Astrocyte of the spinal cord (primary cell): ENCODE results near the gene ZBTB21.

ENCODE experiments used
- DNase-seq: peaks from one replicate; pipeline ENCODE4 v3.0.0; 2011; ENCODE audit warnings: low read depth, low spot score
- H3K4me3 ChIP-seq: 2 replicates; pipeline ENCODE4 v1.5.1; 2011; ENCODE audit warnings: low read depth, mild to moderate bottlenecking, low read length, moderate library complexity
- in situ Hi-C: cut with HindIII; loops from 2 replicates; pipeline ENCODE4 v1.10.0; 2017; ENCODE audit warnings: low sequenced_read_pairs
- TF ChIP-seq, protein P1 (sequence below): IDR thresholded peaks from 2 replicates; pipeline ENCODE4 v1.5.1; 2012; ENCODE audit warnings: low read depth, mild to moderate bottlenecking, low read length, inconsistent platforms

Gene ZBTB21

DNA sequence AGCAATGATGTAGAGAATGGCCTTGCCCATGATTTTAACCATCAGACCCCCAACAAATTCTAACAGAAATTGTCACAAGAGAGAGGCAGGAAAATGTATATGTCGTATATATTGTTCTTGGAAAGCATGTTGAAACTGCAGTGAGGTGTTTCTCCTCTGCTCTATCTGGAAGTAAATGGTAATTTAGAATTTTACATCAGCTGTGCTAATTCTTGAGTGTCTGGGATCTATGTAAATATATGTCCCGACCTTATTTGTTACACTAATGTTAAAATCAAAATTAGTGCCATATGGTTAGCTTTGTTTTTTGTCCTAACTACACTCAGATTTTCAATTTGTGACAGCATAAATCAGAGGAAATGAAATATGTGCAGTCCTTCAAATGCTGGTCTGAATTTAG is 20.5 kb downstream of the ZBTB21 start:
- no peak overlapping the region for H3K4me3 ChIP-seq
- TF ChIP-seq, protein P1, sequence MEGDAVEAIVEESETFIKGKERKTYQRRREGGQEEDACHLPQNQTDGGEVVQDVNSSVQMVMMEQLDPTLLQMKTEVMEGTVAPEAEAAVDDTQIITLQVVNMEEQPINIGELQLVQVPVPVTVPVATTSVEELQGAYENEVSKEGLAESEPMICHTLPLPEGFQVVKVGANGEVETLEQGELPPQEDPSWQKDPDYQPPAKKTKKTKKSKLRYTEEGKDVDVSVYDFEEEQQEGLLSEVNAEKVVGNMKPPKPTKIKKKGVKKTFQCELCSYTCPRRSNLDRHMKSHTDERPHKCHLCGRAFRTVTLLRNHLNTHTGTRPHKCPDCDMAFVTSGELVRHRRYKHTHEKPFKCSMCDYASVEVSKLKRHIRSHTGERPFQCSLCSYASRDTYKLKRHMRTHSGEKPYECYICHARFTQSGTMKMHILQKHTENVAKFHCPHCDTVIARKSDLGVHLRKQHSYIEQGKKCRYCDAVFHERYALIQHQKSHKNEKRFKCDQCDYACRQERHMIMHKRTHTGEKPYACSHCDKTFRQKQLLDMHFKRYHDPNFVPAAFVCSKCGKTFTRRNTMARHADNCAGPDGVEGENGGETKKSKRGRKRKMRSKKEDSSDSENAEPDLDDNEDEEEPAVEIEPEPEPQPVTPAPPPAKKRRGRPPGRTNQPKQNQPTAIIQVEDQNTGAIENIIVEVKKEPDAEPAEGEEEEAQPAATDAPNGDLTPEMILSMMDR, result no peak
- no peak for DNase-seq
- in situ Hi-C loops, result no loop called here

DNA sequence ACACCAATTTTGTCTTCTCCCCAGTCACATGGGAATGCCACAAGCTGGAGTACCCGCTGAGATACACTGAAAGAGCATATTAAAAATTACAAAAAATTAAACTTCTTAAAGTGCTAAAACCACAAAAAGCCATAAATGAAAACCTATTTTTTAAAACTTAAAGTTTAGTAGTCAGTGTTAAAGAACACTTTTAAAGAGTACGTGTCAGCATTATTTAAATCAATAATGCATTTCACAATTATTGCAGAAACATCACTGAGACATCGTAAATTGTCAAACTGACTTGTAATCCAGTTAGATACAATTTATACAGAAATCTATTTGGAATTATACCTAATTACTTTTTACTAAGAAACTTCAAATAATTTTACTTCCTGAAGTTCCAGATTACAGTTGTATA is 22.9 kb downstream of the ZBTB21 start:
- in situ Hi-C loops, result no loop called here
- no peak for DNase-seq
- TF ChIP-seq, protein P1, result no peak
- no peak overlapping the region for H3K4me3 ChIP-seq

DNA sequence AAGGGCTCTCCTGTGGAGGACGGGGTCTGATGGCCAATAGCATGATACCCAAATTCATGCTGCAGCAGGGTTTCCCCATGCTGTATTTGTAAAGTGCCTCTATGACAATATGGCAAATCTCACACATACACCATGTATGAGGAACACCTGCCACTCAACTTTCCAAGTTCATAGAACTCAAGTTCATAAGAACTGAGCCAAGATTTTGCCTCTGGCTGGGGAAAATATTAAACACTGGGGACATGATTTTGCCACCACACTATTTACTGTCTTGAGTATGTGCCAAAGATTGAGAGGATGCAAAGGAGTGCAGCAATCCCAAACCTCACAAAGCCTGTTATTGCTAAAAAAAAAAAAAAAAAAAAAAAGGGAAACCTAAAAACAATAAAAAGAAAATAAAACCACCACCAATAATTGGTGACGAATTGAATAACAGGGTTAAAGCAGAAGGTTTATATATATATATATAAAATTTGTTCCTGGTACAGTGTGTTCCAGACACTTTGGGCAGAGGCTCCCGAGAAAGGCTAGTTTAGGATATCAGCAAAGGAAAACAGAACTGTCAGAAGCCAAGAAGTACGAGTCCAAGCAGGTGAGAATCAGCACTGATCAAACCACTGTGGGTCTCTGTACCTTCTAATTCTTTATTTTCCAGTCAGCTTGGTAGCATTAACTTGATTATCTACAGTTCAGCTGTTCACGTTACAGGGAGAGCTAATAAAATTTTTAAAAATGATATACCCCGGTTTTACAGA is 24.3 kb downstream of the ZBTB21 start:
- in situ Hi-C loops, result no loop called here
- TF ChIP-seq, protein P1, result no peak
- no peak overlapping the region for H3K4me3 ChIP-seq
- no peak for DNase-seq

DNA sequence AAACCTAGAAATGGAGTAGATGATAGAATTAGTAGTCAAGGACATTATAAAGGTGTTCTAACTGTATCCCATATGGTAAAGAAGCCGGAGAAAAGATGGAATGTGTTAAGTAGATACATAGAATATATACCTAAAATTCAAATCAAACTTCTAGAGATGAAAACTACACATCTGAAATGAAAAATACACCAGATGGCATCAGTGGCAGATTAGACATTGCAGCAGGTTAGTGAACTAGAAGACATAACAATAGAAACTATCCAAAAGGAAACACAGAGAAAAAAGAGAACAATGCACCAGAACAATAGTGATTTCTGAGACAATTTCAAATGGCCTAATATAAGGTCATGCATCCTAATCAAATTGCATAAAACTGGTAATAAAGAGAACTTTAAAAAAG is 26.9 kb downstream of the ZBTB21 start:
- H3K4me3 ChIP-seq, result no peak overlapping the region
- TF ChIP-seq, protein P1, result no peak
- in situ Hi-C loops, result no loop called here
- DNase-seq, result no peak

DNA sequence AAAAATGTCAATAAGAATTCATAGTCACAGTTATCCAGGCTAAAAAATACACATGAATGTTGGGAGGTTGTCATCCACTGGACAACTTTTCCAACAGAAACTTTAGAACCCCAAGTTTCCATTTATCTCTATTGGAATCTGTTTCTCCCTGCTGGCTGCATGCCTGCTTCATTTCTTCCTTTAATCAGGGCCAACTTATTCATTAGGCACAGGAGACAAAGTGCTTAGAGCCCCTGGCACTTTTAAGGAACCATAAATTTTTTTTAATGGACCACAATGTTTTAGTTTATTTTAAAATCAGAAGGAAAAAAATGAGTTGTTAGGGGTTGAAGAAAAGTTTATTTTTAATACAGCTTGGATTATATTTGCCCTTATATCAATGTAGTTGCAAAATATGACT is 29.6 kb downstream of the ZBTB21 start:
- TF ChIP-seq, protein P1, result no peak
- no peak overlapping the region for H3K4me3 ChIP-seq
- DNase-seq, result no peak
- in situ Hi-C loops, result no loop called here

DNA sequence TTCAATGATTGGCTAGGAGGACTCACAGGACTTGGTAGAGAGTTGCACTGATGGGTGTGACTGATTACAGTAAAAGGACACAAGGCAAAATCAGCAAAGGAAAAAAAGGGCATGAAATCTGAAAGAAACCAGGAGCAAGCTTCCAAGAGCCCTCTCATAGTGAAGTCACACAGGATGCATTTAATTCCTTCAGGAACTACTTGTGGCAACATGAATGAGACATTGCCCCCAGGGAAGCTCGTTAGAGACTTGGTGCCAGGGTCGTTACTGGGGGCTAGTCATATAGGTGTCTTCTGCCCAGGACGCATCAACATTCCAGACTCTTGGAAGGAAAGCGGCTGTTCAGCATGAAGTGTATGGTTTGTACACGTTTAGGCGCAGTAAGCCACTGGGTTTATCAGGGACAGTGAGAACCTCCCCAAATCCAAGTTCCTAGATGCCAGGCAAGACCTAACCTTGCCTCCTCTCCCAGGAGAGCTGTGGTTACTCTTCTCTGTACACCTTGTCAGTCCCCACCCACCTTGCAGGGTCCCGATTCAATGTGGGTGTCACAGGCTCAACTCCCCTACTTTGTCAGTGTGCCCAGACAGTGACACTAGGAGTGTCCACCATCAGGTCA is 30.3 kb downstream of the ZBTB21 start:
- DNase-seq, result no peak
- in situ Hi-C loops, result no loop called here
- H3K4me3 ChIP-seq, result no peak overlapping the region
- TF ChIP-seq, protein P1, result no peak
